Urinary bladder (tissue), 4 donors: ENCODE measurements around the gene WIPI1. TPM values are rescaled to one million over a fixed set of nuclear protein-coding genes. Genes with fewer than 3 reads are reported as not detected.
"Not testable (repeated sequence)": the region's sequence is repeated elsewhere in the genome, so short reads cannot be mapped to it uniquely, and the experiment has no call there.

Source experiments
- DNase-seq: peaks from one replicate; pipeline ENCODE4 v3.0.0-alpha.2; 2015; ENCODE audit errors: extremely low spot score
- H3K27ac ChIP-seq: one replicate; pipeline ENCODE4 v1.5.1; 2013; ENCODE audit warnings: low read depth, mild to moderate bottlenecking, moderate library complexity
- H3K36me3 ChIP-seq: one replicate; pipeline ENCODE4 v1.6.1; 2013; ENCODE audit warnings: mild to moderate bottlenecking, moderate library complexity; ENCODE audit not compliant: insufficient read depth
- H3K4me1 ChIP-seq: one replicate; pipeline ENCODE4 v1.6.1; 2013; ENCODE audit warnings: mild to moderate bottlenecking, moderate library complexity; ENCODE audit not compliant: insufficient read depth
- H3K4me3 ChIP-seq: one replicate; pipeline ENCODE4 v1.5.1; 2013; ENCODE audit warnings: low read depth, low read length
- WGBS: extraction: QIAGEN DNeasy Blood & Tissue Kit; methylation state at CpG from one replicate; pipeline ENCODE4 v1.1.7; 2013; 5-methylcytosine and 5-hydroxymethylcytosine counted together
- polyA plus RNA-seq: library from polyadenylated mRNA; stranded (reverse); fragments of 200-250 nt; gene quantifications from one replicate; pipeline ENCODE4 v1.2.3, GENCODE V29; 2013
- total RNA-seq: library from RNA; depleted of rRNA; stranded (reverse); fragments of >200 nt; gene quantifications from one replicate; pipeline ENCODE4 v1.2.3, GENCODE V29; 2014
- donor health status: healthy with polysubstance abuse.
- donor health status: healthy.

WIPI1 gene
- 61.1 TPM for total RNA-seq
- 35.4 TPM for polyA plus RNA-seq

GRCh38 chr17:68457168-68457538 lies at the start of gene WIPI1:
Gene WIPI1, minus strand, starts transcription at chr17:68457496. Its CDS starts 75 bp downstream, at chr17:68457421.
- no peaks in the 10 kb centered on the region for H3K36me3 ChIP-seq
- H3K4me3 ChIP-seq: peak within 1 kb of the TSS; percentile 70
- no peak for DNase-seq
- no peaks in the 10 kb centered on the region for H3K4me1 ChIP-seq
- under 1% methylated on average over 38 of the region's 39 CpGs for WGBS
- H3K27ac ChIP-seq: peak within 1 kb of the TSS; percentile 71

GRCh38 chr17:68505951-68506350 lies 48.7 kb upstream of the WIPI1 start:
- no peak for DNase-seq
- no peaks in the 10 kb centered on the region for H3K36me3 ChIP-seq
- 97% methylated on average over 1 of the region's 1 CpG for WGBS
- H3K4me3 ChIP-seq: no peak overlapping the region
- H3K27ac ChIP-seq: no peak overlapping the region
- H3K4me1 ChIP-seq: no peaks in the 10 kb centered on the region

- no peak for DNase-seq
- H3K4me3 ChIP-seq: no peak overlapping the region
- WGBS: 64% methylated on average over 3 of the region's 3 CpGs
- no peaks in the 10 kb centered on the region for H3K36me3 ChIP-seq
- no peaks in the 10 kb centered on the region for H3K4me1 ChIP-seq
- H3K27ac ChIP-seq: no peak overlapping the region
Observed at GRCh38 chr17:68501074-68501473, 43.8 kb upstream of the WIPI1 start.

- Histone ChIP-seq H3K27ac (no peak overlapping the region), H3K4me3 (no peak overlapping the region), H3K4me1 (no peaks in the 10 kb centered on the region), H3K36me3 (no peaks in the 10 kb centered on the region)
- no peak for DNase-seq
- 89% methylated on average over 5 of the region's 5 CpGs for WGBS
Observed at GRCh38 chr17:68499587-68499986, 42.3 kb upstream of the WIPI1 start.

- H3K36me3 ChIP-seq: no peaks in the 10 kb centered on the region
- H3K27ac ChIP-seq: no peak overlapping the region
- DNase-seq: no peak
- WGBS: 52% methylated on average over 7 of the region's 7 CpGs
- no peak overlapping the region for H3K4me3 ChIP-seq
- no peaks in the 10 kb centered on the region for H3K4me1 ChIP-seq
Observed at GRCh38 chr17:68498479-68499326, 41.4 kb upstream of the WIPI1 start.

GRCh38 chr17:68497885-68498319 lies 40.6 kb upstream of the WIPI1 start:
- Histone ChIP-seq H3K4me3 (no peak overlapping the region), H3K4me1 (no peaks in the 10 kb centered on the region), H3K36me3 (no peaks in the 10 kb centered on the region), H3K27ac (no peak overlapping the region)
- 28% methylated on average over 3 of the region's 3 CpGs for WGBS
- DNase-seq: no peak

GRCh38 chr17:68495081-68495480 lies 37.8 kb upstream of the WIPI1 start:
- Histone ChIP-seq H3K4me1 (no peaks in the 10 kb centered on the region), H3K4me3 (no peak overlapping the region), H3K27ac (no peak overlapping the region), H3K36me3 (no peaks in the 10 kb centered on the region)
- 92% methylated on average over 4 of the region's 4 CpGs for WGBS
- DNase-seq: no peak

GRCh38 chr17:68492394-68493054 lies 35.2 kb upstream of the WIPI1 start:
- WGBS: 95% methylated on average over 8 of the region's 8 CpGs
- DNase-seq, H3K36me3 ChIP-seq, H3K4me1 ChIP-seq, H3K27ac ChIP-seq, H3K4me3 ChIP-seq: not testable (repeated sequence)

- 59% methylated on average over 12 of the region's 12 CpGs for WGBS
- no peak for DNase-seq
- H3K27ac ChIP-seq: no peak overlapping the region
- no peak overlapping the region for H3K4me3 ChIP-seq
- H3K4me1 ChIP-seq: no peaks in the 10 kb centered on the region
- no peaks in the 10 kb centered on the region for H3K36me3 ChIP-seq
Observed at GRCh38 chr17:68491381-68492231, 34.3 kb upstream of the WIPI1 start.

GRCh38 chr17:68489919-68490318 lies 32.6 kb upstream of the WIPI1 start:
- Histone ChIP-seq H3K27ac (no peak overlapping the region), H3K4me3 (no peak overlapping the region), H3K4me1 (no peaks in the 10 kb centered on the region), H3K36me3 (no peaks in the 10 kb centered on the region)
- WGBS: 67% methylated on average over 4 of the region's 4 CpGs
- DNase-seq: no peak

GRCh38 chr17:68484458-68484857 lies 27.2 kb upstream of the WIPI1 start:
- no peak overlapping the region for H3K4me3 ChIP-seq
- H3K36me3 ChIP-seq: no peaks in the 10 kb centered on the region
- H3K27ac ChIP-seq: no peak overlapping the region
- no peaks in the 10 kb centered on the region for H3K4me1 ChIP-seq
- WGBS: 60% methylated on average over 2 of the region's 2 CpGs
- DNase-seq: no peak

- 50% methylated on average over 4 of the region's 4 CpGs for WGBS
- Histone ChIP-seq H3K27ac (no peak overlapping the region), H3K36me3 (no peaks in the 10 kb centered on the region), H3K4me3 (no peak overlapping the region), H3K4me1 (no peaks in the 10 kb centered on the region)
- no peak for DNase-seq
Observed at GRCh38 chr17:68482576-68483041, 25.3 kb upstream of the WIPI1 start.

- no peak for DNase-seq
- WGBS: 86% methylated on average over 4 of the region's 4 CpGs
- Histone ChIP-seq H3K4me3 (no peak overlapping the region), H3K27ac (no peak overlapping the region), H3K4me1 (no peaks in the 10 kb centered on the region), H3K36me3 (no peaks in the 10 kb centered on the region)
Observed at GRCh38 chr17:68480885-68481284, 23.6 kb upstream of the WIPI1 start.
